Measurements from ENCODE around the gene SHISA8. TPM values are rescaled to one million over a fixed set of nuclear protein-coding genes. Genes with fewer than 3 reads are reported as not detected.

SHISA8 gene
- polyA plus RNA-seq, 1 donor from 2014 or later, result 0.62 TPM

DNA sequence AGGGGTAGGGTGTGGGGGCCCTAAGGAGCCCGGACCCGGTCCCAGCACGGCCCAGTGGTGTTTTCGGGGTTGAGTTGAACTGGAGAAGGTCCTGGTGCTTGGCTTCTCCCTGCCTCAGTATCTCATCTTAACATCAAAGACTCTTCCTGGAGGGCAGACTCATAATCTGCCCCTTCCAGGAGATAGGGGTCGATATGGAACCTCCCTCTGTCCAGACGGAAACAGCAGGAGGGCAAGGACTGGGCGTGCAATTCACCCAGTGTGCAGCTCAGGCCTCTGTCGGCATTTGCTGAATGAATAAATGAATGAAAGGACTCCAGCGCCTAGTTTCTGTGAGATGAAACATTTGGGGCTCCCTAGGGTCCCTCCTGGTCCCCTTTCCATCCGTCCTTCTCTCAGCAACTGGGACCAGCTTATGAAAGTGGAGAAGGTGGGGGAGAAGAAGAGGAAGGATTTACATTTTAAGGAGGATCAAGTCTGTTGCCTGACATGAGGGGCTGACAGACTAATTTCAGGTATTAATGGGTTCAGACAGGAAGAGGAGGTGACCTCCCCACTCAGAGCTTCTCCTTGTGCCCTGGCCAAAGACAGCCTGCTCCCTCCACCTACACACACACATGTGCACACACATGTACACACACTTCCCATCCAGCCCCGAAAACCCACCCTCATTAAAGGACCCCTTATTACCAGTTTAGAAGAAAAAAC, 1.1 kb upstream of the SHISA8 start:
- H3K27me3 ChIP-seq (ENCODE audit: insufficient read depth, low read depth, low read length), result peaks cover 93% of the 10 kb centered on the region
- no peak overlapping the region for H3K27ac ChIP-seq (ENCODE audit: low read length)
- H3F3A ChIP-seq (ENCODE audit: insufficient read depth, low read length, poor library complexity, severe bottlenecking), result no peaks in the 10 kb centered on the region
- H3K36me3 ChIP-seq (ENCODE audit: insufficient read depth, low read length), result no peaks in the 10 kb centered on the region
- no peaks in the 10 kb centered on the region for H3K9me3 ChIP-seq (ENCODE audit: low read length)
- no peak for TF ChIP-seq SMC3 (conservative IDR thresholded peaks at IDR 0.05; ENCODE audit: poor library complexity)
- no peak for TF ChIP-seq POLR2AphosphoS5 (IDR thresholded peaks at IDR 0.05)
- H3K4me2 ChIP-seq (ENCODE audit: low read length), result no peak overlapping the region
- no peaks in the 10 kb centered on the region for H3K9me2 ChIP-seq (ENCODE audit: insufficient read depth, low read length)
- H3K79me2 ChIP-seq (replicated peaks; ENCODE audit: insufficient read depth, low read length), result no peaks in the 10 kb centered on the region
- H3K4me3 ChIP-seq (ENCODE audit: low read length), result no peak overlapping the region
- H3K9ac ChIP-seq (ENCODE audit: low read length), result no peak overlapping the region
- no peaks in the 10 kb centered on the region for H4K20me1 ChIP-seq (ENCODE audit: insufficient read depth)
- H2AFZ ChIP-seq (ENCODE audit: low read depth, low read length), result no peak overlapping the region

DNA sequence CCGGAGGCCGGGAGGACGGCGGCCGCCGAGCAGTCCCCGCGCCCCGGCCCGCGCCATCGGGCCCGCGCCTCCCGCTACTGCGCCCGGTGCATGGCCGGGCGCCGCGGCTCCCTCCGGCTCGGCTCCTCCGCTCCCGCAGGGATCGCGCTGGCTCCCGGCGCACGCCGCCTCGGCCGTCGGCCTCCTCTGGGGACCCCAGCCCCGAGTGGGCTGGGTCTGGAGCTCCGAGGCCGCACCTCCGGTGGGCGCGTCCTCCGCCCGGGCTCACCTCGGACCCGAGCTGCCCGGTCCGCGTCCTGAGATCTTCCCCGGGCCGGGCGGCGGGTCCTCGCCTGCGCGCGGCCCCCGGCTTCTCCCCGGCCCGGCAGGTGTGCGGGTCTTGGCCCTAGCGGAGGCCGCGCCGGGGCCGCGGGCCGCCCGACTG, 251 bp downstream of the SHISA8 start:
- Histone ChIP-seq H3K9ac (ENCODE audit: low read length) (peak overlapping the region; percentile 53), H4K20me1 (ENCODE audit: insufficient read depth) (no peaks in the 10 kb centered on the region), H3K27me3 (ENCODE audit: insufficient read depth, low read depth, low read length) (peaks cover 94% of the 10 kb centered on the region), H3K79me2 (replicated peaks; ENCODE audit: insufficient read depth, low read length) (no peaks in the 10 kb centered on the region), H3F3A (ENCODE audit: insufficient read depth, low read length, poor library complexity, severe bottlenecking) (no peaks in the 10 kb centered on the region), H3K27ac (ENCODE audit: low read length) (no peak overlapping the region), H3K9me3 (ENCODE audit: low read length) (no peaks in the 10 kb centered on the region), H3K9me2 (ENCODE audit: insufficient read depth, low read length) (no peaks in the 10 kb centered on the region), H3K36me3 (ENCODE audit: insufficient read depth, low read length) (no peaks in the 10 kb centered on the region), H3K4me3 (ENCODE audit: low read length) (peak overlapping the region; percentile 58), H2AFZ (ENCODE audit: low read depth, low read length) (no peak overlapping the region), H3K4me2 (ENCODE audit: low read length) (no peak overlapping the region)
- TF ChIP-seq, protein P1, sequence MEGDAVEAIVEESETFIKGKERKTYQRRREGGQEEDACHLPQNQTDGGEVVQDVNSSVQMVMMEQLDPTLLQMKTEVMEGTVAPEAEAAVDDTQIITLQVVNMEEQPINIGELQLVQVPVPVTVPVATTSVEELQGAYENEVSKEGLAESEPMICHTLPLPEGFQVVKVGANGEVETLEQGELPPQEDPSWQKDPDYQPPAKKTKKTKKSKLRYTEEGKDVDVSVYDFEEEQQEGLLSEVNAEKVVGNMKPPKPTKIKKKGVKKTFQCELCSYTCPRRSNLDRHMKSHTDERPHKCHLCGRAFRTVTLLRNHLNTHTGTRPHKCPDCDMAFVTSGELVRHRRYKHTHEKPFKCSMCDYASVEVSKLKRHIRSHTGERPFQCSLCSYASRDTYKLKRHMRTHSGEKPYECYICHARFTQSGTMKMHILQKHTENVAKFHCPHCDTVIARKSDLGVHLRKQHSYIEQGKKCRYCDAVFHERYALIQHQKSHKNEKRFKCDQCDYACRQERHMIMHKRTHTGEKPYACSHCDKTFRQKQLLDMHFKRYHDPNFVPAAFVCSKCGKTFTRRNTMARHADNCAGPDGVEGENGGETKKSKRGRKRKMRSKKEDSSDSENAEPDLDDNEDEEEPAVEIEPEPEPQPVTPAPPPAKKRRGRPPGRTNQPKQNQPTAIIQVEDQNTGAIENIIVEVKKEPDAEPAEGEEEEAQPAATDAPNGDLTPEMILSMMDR (IDR thresholded peaks at IDR 0.05; ENCODE audit: poor library complexity, severe bottlenecking), result no peak
- TF ChIP-seq SMC3 (conservative IDR thresholded peaks at IDR 0.05; ENCODE audit: poor library complexity) (no peak), POLR2AphosphoS5 (IDR thresholded peaks at IDR 0.05) (no peak), MXI1 (conservative IDR thresholded peaks at IDR 0.05; ENCODE audit: poor library complexity, severe bottlenecking) (no peak), EP300 (conservative IDR thresholded peaks at IDR 0.05; ENCODE audit: poor library complexity, severe bottlenecking) (no peak), TAF1 (IDR thresholded peaks at IDR 0.05; ENCODE audit: low read depth) (no peak), EZH2 (IDR thresholded peaks at IDR 0.05; ENCODE audit: borderline replicate concordance, insufficient read depth, low read length, poor library complexity, severe bottlenecking) (no peak), RAD21 (conservative IDR thresholded peaks at IDR 0.05) (no peak)
- TF ChIP-seq, protein P2, sequence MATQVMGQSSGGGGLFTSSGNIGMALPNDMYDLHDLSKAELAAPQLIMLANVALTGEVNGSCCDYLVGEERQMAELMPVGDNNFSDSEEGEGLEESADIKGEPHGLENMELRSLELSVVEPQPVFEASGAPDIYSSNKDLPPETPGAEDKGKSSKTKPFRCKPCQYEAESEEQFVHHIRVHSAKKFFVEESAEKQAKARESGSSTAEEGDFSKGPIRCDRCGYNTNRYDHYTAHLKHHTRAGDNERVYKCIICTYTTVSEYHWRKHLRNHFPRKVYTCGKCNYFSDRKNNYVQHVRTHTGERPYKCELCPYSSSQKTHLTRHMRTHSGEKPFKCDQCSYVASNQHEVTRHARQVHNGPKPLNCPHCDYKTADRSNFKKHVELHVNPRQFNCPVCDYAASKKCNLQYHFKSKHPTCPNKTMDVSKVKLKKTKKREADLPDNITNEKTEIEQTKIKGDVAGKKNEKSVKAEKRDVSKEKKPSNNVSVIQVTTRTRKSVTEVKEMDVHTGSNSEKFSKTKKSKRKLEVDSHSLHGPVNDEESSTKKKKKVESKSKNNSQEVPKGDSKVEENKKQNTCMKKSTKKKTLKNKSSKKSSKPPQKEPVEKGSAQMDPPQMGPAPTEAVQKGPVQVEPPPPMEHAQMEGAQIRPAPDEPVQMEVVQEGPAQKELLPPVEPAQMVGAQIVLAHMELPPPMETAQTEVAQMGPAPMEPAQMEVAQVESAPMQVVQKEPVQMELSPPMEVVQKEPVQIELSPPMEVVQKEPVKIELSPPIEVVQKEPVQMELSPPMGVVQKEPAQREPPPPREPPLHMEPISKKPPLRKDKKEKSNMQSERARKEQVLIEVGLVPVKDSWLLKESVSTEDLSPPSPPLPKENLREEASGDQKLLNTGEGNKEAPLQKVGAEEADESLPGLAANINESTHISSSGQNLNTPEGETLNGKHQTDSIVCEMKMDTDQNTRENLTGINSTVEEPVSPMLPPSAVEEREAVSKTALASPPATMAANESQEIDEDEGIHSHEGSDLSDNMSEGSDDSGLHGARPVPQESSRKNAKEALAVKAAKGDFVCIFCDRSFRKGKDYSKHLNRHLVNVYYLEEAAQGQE (IDR thresholded peaks at IDR 0.05; ENCODE audit: borderline replicate concordance), result no peak

Measured in neural cell (in vitro differentiated cells).